Measurements from ENCODE around the gene SEMA3G.

The SEMA3G gene

GRCh38 chr3:52393959-52394670 lies 50.8 kb downstream of the SEMA3G start:
- no peak for FAIRE-seq

GRCh38 chr3:52393131-52393807 lies 51.6 kb downstream of the SEMA3G start:
- no peak for FAIRE-seq

GRCh38 chr3:52392216-52392930 lies 52.5 kb downstream of the SEMA3G start:
- FAIRE-seq, result no peak

GRCh38 chr3:52391096-52391495 lies 53.8 kb downstream of the SEMA3G start:
- no peak for FAIRE-seq

GRCh38 chr3:52388933-52389332 lies 56.0 kb downstream of the SEMA3G start:
- no peak for FAIRE-seq

- no peak for FAIRE-seq
Measured at GRCh38 chr3:52388348-52388821, 56.5 kb downstream of the SEMA3G start.

GRCh38 chr3:52387481-52387880 lies 57.4 kb downstream of the SEMA3G start:
- FAIRE-seq, result no peak

GRCh38 chr3:52385157-52385556 lies 59.7 kb downstream of the SEMA3G start:
- FAIRE-seq, result no peak

- FAIRE-seq, result no peak
Measured at GRCh38 chr3:52384019-52384761, 60.7 kb downstream of the SEMA3G start.

- FAIRE-seq, result no peak
Measured at GRCh38 chr3:52383446-52383845, 61.5 kb downstream of the SEMA3G start.

Data from islet of Langerhans (tissue), 1 donor.